ENCODE data around the gene OR10H4.
"Not testable (repeated sequence)": the region's sequence is repeated elsewhere in the genome, so short reads cannot be mapped to it uniquely, and the experiment has no call there.

The OR10H4 gene

GRCh38 chr19:15948223-15949058 lies at the start of gene OR10H4:
Gene OR10H4 (plus strand): TSS chr19:15949008. CDS start chr19:15949008, 0 bp downstream.
- in situ Hi-C loops (cut with MboI; ENCODE audit: low sequenced_read_pairs), result no loop called here

GRCh38 chr19:15899561-15899960 lies 49.2 kb upstream of the OR10H4 start:
- in situ Hi-C loops (cut with MboI; ENCODE audit: low sequenced_read_pairs), result not testable (repeated sequence)

GRCh38 chr19:15900032-15900431 lies 48.8 kb upstream of the OR10H4 start:
- in situ Hi-C loops (cut with MboI; ENCODE audit: low sequenced_read_pairs), result not testable (repeated sequence)

- in situ Hi-C loops (cut with MboI; ENCODE audit: low sequenced_read_pairs), result no loop called here
Observed at GRCh38 chr19:15900504-15900903, 48.3 kb upstream of the OR10H4 start.

- in situ Hi-C loops (cut with MboI; ENCODE audit: low sequenced_read_pairs), result no loop called here
Observed at GRCh38 chr19:15902254-15902653, 46.6 kb upstream of the OR10H4 start.

GRCh38 chr19:15902898-15903297 lies 45.9 kb upstream of the OR10H4 start:
- in situ Hi-C loops (cut with MboI; ENCODE audit: low sequenced_read_pairs), result not testable (repeated sequence)

- in situ Hi-C loops (cut with MboI; ENCODE audit: low sequenced_read_pairs), result no loop called here
Observed at GRCh38 chr19:15905026-15905425, 43.8 kb upstream of the OR10H4 start.

- in situ Hi-C loops (cut with MboI; ENCODE audit: low sequenced_read_pairs), result no loop called here
Observed at GRCh38 chr19:15911599-15912235, 37.1 kb upstream of the OR10H4 start.

GRCh38 chr19:15913384-15913783 lies 35.4 kb upstream of the OR10H4 start:
- in situ Hi-C loops (cut with MboI; ENCODE audit: low sequenced_read_pairs), result no loop called here

GRCh38 chr19:15913830-15914229 lies 35.0 kb upstream of the OR10H4 start:
- in situ Hi-C loops (cut with MboI; ENCODE audit: low sequenced_read_pairs), result no loop called here

- in situ Hi-C loops (cut with MboI; ENCODE audit: low sequenced_read_pairs), result no loop called here
Observed at GRCh38 chr19:15915109-15915508, 33.7 kb upstream of the OR10H4 start.

GRCh38 chr19:15919243-15919642 lies 29.6 kb upstream of the OR10H4 start:
- in situ Hi-C loops (cut with MboI; ENCODE audit: low sequenced_read_pairs), result no loop called here

GRCh38 chr19:15922021-15922420 lies 26.8 kb upstream of the OR10H4 start:
- in situ Hi-C loops (cut with MboI; ENCODE audit: low sequenced_read_pairs), result no loop called here

- in situ Hi-C loops (cut with MboI; ENCODE audit: low sequenced_read_pairs), result no loop called here
Observed at GRCh38 chr19:15923702-15924101, 25.1 kb upstream of the OR10H4 start.

GRCh38 chr19:15926484-15926883 lies 22.3 kb upstream of the OR10H4 start:
- in situ Hi-C loops (cut with MboI; ENCODE audit: low sequenced_read_pairs), result no loop called here

GRCh38 chr19:15928321-15928720 lies 20.5 kb upstream of the OR10H4 start:
- in situ Hi-C loops (cut with MboI; ENCODE audit: low sequenced_read_pairs), result no loop called here

GRCh38 chr19:15933761-15934331 lies 15.0 kb upstream of the OR10H4 start:
- in situ Hi-C loops (cut with MboI; ENCODE audit: low sequenced_read_pairs), result not testable (repeated sequence)

GRCh38 chr19:15934332-15935078 lies 14.3 kb upstream of the OR10H4 start, which contains the start of gene CYP4F11:
Gene CYP4F11 (minus strand): TSS chr19:15934529. CDS start chr19:15934408, 121 bp downstream.
- in situ Hi-C loops (cut with MboI; ENCODE audit: low sequenced_read_pairs), result no loop called here

- in situ Hi-C loops (cut with MboI; ENCODE audit: low sequenced_read_pairs), result no loop called here
Observed at GRCh38 chr19:15935167-15935702, 13.6 kb upstream of the OR10H4 start.

GRCh38 chr19:15936173-15936572 lies 12.6 kb upstream of the OR10H4 start:
- in situ Hi-C loops (cut with MboI; ENCODE audit: low sequenced_read_pairs), result no loop called here

GRCh38 chr19:15936950-15937349 lies 11.9 kb upstream of the OR10H4 start:
- in situ Hi-C loops (cut with MboI; ENCODE audit: low sequenced_read_pairs), result no loop called here

All from HL-60/S4 (cell line).